Measurements from ENCODE around the gene GALK1. TPM values are rescaled to one million over a fixed set of nuclear protein-coding genes. Genes with fewer than 3 reads are reported as not detected.

The GALK1 gene
- total and polyA plus RNA-seq, 2 of the 13 experiments (the other 11 are each of a cell fraction or from before 2014, with no cell fraction given) = 59.9 to 93.6 TPM

GRCh38 chr17:75764711-75765421, at the start of gene GALK1 (continued):
- TF ChIP-seq, protein P1, sequence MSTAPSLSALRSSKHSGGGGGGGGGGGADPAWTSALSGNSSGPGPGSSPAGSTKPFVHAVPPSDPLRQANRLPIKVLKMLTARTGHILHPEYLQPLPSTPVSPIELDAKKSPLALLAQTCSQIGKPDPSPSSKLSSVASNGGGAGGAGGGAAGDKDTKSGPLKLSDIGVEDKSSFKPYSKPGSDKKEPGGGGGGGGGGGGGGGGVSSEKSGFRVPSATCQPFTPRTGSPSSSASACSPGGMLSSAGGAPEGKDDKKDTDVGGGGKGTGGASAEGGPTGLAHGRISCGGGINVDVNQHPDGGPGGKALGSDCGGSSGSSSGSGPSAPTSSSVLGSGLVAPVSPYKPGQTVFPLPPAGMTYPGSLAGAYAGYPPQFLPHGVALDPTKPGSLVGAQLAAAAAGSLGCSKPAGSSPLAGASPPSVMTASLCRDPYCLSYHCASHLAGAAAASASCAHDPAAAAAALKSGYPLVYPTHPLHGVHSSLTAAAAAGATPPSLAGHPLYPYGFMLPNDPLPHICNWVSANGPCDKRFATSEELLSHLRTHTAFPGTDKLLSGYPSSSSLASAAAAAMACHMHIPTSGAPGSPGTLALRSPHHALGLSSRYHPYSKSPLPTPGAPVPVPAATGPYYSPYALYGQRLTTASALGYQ (CRISPR knock-in tag; IDR thresholded peaks at IDR 0.05) = 0 out of 2 replicates have a peak, but pooled peaks have one; percentile 21
- 0 out of 2 replicates have a peak, but pooled peaks have one; percentile 57 for TF ChIP-seq ZNF224 (CRISPR knock-in tag; IDR thresholded peaks at IDR 0.05)
- TF ChIP-seq, protein P2, sequence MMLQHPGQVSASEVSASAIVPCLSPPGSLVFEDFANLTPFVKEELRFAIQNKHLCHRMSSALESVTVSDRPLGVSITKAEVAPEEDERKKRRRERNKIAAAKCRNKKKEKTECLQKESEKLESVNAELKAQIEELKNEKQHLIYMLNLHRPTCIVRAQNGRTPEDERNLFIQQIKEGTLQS (CRISPR knock-in tag; IDR thresholded peaks at IDR 0.05) = 0 out of 2 replicates have a peak, but pooled peaks have one; percentile 28
- TF ChIP-seq ZNF468 (CRISPR knock-in tag; IDR thresholded peaks at IDR 0.05) = peak; percentile 93; the same call in 1 of the 2 replicates
- peak; percentile 56; the same call in 1 of the 2 replicates for TF ChIP-seq ZNF773 (CRISPR knock-in tag; IDR thresholded peaks at IDR 0.05; ENCODE audit: borderline replicate concordance)
- TF ChIP-seq, protein P3, sequence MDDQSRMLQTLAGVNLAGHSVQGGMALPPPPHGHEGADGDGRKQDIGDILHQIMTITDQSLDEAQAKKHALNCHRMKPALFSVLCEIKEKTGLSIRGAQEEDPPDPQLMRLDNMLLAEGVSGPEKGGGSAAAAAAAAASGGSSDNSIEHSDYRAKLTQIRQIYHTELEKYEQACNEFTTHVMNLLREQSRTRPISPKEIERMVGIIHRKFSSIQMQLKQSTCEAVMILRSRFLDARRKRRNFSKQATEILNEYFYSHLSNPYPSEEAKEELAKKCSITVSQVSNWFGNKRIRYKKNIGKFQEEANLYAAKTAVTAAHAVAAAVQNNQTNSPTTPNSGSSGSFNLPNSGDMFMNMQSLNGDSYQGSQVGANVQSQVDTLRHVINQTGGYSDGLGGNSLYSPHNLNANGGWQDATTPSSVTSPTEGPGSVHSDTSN (CRISPR knock-in tag; IDR thresholded peaks at IDR 0.05; ENCODE audit: borderline replicate concordance) = peak; percentile 47; the same call in 1 of the 2 replicates
- TF ChIP-seq PHB2 (IDR thresholded peaks at IDR 0.05; ENCODE audit: partially characterized antibody) = no peak
- TF ChIP-seq, protein P4, sequence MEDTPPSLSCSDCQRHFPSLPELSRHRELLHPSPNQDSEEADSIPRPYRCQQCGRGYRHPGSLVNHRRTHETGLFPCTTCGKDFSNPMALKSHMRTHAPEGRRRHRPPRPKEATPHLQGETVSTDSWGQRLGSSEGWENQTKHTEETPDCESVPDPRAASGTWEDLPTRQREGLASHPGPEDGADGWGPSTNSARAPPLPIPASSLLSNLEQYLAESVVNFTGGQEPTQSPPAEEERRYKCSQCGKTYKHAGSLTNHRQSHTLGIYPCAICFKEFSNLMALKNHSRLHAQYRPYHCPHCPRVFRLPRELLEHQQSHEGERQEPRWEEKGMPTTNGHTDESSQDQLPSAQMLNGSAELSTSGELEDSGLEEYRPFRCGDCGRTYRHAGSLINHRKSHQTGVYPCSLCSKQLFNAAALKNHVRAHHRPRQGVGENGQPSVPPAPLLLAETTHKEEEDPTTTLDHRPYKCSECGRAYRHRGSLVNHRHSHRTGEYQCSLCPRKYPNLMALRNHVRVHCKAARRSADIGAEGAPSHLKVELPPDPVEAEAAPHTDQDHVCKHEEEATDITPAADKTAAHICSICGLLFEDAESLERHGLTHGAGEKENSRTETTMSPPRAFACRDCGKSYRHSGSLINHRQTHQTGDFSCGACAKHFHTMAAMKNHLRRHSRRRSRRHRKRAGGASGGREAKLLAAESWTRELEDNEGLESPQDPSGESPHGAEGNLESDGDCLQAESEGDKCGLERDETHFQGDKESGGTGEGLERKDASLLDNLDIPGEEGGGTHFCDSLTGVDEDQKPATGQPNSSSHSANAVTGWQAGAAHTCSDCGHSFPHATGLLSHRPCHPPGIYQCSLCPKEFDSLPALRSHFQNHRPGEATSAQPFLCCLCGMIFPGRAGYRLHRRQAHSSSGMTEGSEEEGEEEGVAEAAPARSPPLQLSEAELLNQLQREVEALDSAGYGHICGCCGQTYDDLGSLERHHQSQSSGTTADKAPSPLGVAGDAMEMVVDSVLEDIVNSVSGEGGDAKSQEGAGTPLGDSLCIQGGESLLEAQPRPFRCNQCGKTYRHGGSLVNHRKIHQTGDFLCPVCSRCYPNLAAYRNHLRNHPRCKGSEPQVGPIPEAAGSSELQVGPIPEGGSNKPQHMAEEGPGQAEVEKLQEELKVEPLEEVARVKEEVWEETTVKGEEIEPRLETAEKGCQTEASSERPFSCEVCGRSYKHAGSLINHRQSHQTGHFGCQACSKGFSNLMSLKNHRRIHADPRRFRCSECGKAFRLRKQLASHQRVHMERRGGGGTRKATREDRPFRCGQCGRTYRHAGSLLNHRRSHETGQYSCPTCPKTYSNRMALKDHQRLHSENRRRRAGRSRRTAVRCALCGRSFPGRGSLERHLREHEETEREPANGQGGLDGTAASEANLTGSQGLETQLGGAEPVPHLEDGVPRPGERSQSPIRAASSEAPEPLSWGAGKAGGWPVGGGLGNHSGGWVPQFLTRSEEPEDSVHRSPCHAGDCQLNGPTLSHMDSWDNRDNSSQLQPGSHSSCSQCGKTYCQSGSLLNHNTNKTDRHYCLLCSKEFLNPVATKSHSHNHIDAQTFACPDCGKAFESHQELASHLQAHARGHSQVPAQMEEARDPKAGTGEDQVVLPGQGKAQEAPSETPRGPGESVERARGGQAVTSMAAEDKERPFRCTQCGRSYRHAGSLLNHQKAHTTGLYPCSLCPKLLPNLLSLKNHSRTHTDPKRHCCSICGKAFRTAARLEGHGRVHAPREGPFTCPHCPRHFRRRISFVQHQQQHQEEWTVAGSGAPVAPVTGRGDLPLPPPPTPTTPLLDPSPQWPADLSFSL (CRISPR knock-in tag; IDR thresholded peaks at IDR 0.05) = no peak
- peak; percentile 16 for TF ChIP-seq ZNF547 (CRISPR knock-in tag; IDR thresholded peaks at IDR 0.05)
- 0 out of 2 replicates have a peak, but pooled peaks have one; percentile 4 for TF ChIP-seq SALL1 (CRISPR knock-in tag; IDR thresholded peaks at IDR 0.05)
- peak; percentile 85 for TF ChIP-seq RBM39 (IDR thresholded peaks at IDR 0.05; ENCODE audit: low read depth, low read length, poor library complexity, severe bottlenecking)
- no peak for TF ChIP-seq ZNF720 (CRISPR knock-in tag; IDR thresholded peaks at IDR 0.05)
- peak; percentile 38; the same call in 1 of the 2 replicates for TF ChIP-seq NCOA1 (CRISPR knock-in tag; IDR thresholded peaks at IDR 0.05)
- peak; percentile 4; the same call in 1 of the 2 replicates for TF ChIP-seq DMAP1 (CRISPR knock-in tag; IDR thresholded peaks at IDR 0.05)
- TF ChIP-seq WIZ (CRISPR knock-in tag; IDR thresholded peaks at IDR 0.05) = peak; percentile 57; the same call in 1 of the 2 replicates
- TF ChIP-seq SRY (CRISPR knock-in tag; IDR thresholded peaks at IDR 0.05) = peak; percentile 93; the same call in 1 of the 2 replicates
- no peak for TF ChIP-seq HINFP (CRISPR knock-in tag; IDR thresholded peaks at IDR 0.05; ENCODE audit: low read depth)

Data from HepG2 (cell line).